Mesothelial cell of epicardium (in vitro differentiated cells): ENCODE data around the gene BIN1. TPM values are rescaled to one million over a fixed set of nuclear protein-coding genes. Genes with fewer than 3 reads are reported as not detected.

Experiments
- DNase-seq, 2 experiments: peaks; one replicate each; pipeline ENCODE4 v3.0.0; 2021; ENCODE audit warnings: low spot score in 2 of 2; ENCODE audit not compliant: unreplicated experiment in 2 of 2
- H3K27ac Mint-ChIP-seq: 2 replicates; pipeline ENCODE4 v1.8.0; 2021; ENCODE audit warnings: mixed read lengths
- H3K27me3 Mint-ChIP-seq: 2 replicates; pipeline ENCODE4 v1.8.0; 2021; ENCODE audit warnings: low read depth, mixed read lengths
- H3K36me3 Mint-ChIP-seq: 2 replicates; pipeline ENCODE4 v1.8.0; 2021; ENCODE audit warnings: mixed read lengths
- H3K4me1 Mint-ChIP-seq: 2 replicates; pipeline ENCODE4 v1.8.0; 2021; ENCODE audit warnings: mixed read lengths
- H3K4me3 Mint-ChIP-seq: 2 replicates; pipeline ENCODE4 v1.8.0; 2021; ENCODE audit warnings: mild to moderate bottlenecking, moderate library complexity, mixed read lengths
- H3K9me3 Mint-ChIP-seq: 2 replicates; pipeline ENCODE4 v1.8.0; 2021; ENCODE audit warnings: mixed read lengths
- CTCF ChIP-seq: fragments of 200-600 bp; sonication (generic); IDR thresholded peaks from one replicate; pipeline ENCODE4 v1.5.0; 2021; ENCODE audit warnings: antibody characterized with exemption; ENCODE audit not compliant: unreplicated experiment
- total RNA-seq: library from RNA; stranded (reverse); gene quantifications from 3 replicates; pipeline ENCODE4 v1.2.1, GENCODE V29; 2021

Gene BIN1
- total RNA-seq, 1 donor from 2014 or later: 45.7 TPM

- Mint-ChIP-seq H3K27me3 (no peaks in the 10 kb centered on the region), H3K27ac (peak overlapping the region; percentile 93), H3K36me3 (no peaks in the 10 kb centered on the region), H3K4me1 (peaks cover 53% of the 10 kb centered on the region), H3K4me3 (peak overlapping the region; percentile 48), H3K9me3 (no peaks in the 10 kb centered on the region)
- no peak for TF ChIP-seq CTCF
- DNase-seq: no peak
These were observed 19.0 kb downstream of the BIN1 start for GRCh38 chr2:127087791-127088495.

DNA sequence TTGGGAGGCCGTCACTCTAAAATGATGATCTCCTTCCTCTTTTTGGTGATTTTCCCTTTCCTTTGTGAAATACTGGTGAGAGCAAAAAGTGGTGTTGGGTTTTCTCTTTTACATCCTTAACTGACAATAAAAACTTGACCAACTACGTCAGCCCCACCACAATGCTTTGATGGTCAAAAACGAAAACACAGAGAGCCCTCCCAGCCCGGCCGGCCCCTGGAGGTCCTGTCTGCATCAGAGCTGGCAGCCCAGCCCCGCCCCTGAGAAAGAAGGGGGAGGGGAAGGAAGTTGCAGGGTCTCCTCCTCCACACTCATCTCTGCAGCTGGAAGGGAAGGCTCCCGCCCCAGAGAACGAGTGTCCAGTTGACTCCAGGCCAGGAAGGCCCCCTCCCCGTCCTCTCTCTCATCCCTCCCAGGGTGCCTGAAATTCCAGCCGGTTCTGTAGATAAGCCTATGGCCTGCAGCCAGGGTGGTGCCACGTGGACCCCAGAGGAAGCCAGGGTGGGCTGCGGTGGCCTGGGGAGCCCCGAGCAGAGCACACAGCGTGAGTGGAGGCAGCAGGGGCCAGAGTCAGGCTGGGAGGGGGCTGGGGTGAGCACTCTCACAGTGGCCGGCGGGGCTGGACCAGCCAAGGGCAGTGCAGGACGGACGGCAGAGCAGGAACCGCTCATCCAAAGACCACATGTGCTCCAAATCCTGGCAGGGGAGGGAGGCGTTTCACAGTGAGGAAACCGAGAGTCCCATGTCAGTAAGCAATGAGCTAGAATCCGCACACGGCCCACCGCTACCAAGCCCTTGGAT lies 19.8 kb downstream of the BIN1 start:
- TF ChIP-seq CTCF: no peak
- peak overlapping the region; percentile 93 for H3K27ac Mint-ChIP-seq
- no peaks in the 10 kb centered on the region for H3K36me3 Mint-ChIP-seq
- H3K9me3 Mint-ChIP-seq: no peaks in the 10 kb centered on the region
- H3K4me3 Mint-ChIP-seq: peak overlapping the region; percentile 48
- H3K4me1 Mint-ChIP-seq: peaks cover 49% of the 10 kb centered on the region
- peak; percentile 49 to 69 for DNase-seq
- H3K27me3 Mint-ChIP-seq: no peaks in the 10 kb centered on the region

- H3K27ac Mint-ChIP-seq: peak overlapping the region; percentile 94
- peak in 1 of 2 experiments; percentile 48 for DNase-seq
- H3K27me3 Mint-ChIP-seq: no peaks in the 10 kb centered on the region
- peak overlapping the region; percentile 44 for H3K4me3 Mint-ChIP-seq
- peaks cover 58% of the 10 kb centered on the region for H3K4me1 Mint-ChIP-seq
- no peaks in the 10 kb centered on the region for H3K36me3 Mint-ChIP-seq
- no peaks in the 10 kb centered on the region for H3K9me3 Mint-ChIP-seq
- TF ChIP-seq CTCF: no peak
These were observed 21.7 kb downstream of the BIN1 start for GRCh38 chr2:127085317-127085681.

DNA sequence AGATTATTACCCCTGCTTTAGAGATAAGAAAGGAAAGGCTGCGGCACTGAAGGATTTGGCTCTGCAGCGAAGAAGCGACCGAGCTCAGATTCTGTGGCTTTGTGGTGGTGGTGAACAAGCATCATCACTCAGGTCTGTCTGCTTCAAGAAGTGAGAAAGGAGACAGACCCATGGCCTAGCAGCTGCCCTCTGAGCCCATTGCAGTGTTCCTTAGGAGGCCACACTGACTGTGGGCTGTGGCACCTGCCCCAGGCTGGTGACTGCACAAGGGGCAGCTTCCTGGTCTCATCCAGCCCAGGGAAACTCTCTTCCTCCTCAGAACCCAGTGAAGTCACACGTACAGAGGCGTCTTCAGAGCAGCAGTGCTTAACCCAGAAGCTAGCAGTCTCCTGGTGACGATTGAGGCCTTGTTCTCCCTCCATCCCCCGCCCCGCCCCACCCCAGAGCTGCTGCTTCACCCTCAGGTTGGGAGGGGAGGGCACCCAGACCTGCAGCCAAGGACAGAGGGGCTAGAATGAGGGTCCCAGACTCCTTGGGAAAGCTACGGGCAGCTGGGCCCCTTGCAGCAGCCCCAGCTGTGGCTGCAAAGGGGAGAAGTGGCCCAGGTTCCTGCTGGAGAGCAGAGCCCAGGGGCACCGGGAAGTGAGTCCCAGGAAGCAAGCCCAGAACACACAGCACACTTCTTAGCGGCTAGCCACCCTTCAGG lies 22.2 kb downstream of the BIN1 start:
- no peaks in the 10 kb centered on the region for H3K36me3 Mint-ChIP-seq
- H3K4me1 Mint-ChIP-seq: peaks cover 63% of the 10 kb centered on the region
- H3K4me3 Mint-ChIP-seq: no peak overlapping the region
- no peak for TF ChIP-seq CTCF
- H3K27me3 Mint-ChIP-seq: no peaks in the 10 kb centered on the region
- no peaks in the 10 kb centered on the region for H3K9me3 Mint-ChIP-seq
- no peak for DNase-seq
- peak overlapping the region; percentile 94 for H3K27ac Mint-ChIP-seq

- Mint-ChIP-seq H3K36me3 (no peaks in the 10 kb centered on the region), H3K27me3 (no peaks in the 10 kb centered on the region), H3K4me1 (peaks cover 67% of the 10 kb centered on the region), H3K27ac (peak overlapping the region; percentile 86), H3K9me3 (no peaks in the 10 kb centered on the region), H3K4me3 (no peak overlapping the region)
- no peak for DNase-seq
- TF ChIP-seq CTCF: no peak
These were observed 23.0 kb downstream of the BIN1 start for GRCh38 chr2:127083819-127084503.
